OCI-M1 (cell line): ENCODE measurements around the gene CUL4A.
A peak's percentile ranks its signal among the peaks of the same experiment; 100 is the strongest.

Source experiments
- DNase-seq: peaks from one replicate; lab custom pipeline; 2025; lab: John Stamatoyannopoulos, UW

The CUL4A gene

GRCh38 chr13:113208421-113209335 is 735 bp upstream of the CUL4A start, which contains the start of gene PCID2:
PCID2 (minus strand) TSS chr13:113208669; CDS start chr13:113208634, 35 bp downstream.
- DNase-seq = peak; percentile 93

- DNase-seq = peak; percentile 75
Observed at GRCh38 chr13:113209759-113210421, 477 bp downstream of the CUL4A start.

DNA sequence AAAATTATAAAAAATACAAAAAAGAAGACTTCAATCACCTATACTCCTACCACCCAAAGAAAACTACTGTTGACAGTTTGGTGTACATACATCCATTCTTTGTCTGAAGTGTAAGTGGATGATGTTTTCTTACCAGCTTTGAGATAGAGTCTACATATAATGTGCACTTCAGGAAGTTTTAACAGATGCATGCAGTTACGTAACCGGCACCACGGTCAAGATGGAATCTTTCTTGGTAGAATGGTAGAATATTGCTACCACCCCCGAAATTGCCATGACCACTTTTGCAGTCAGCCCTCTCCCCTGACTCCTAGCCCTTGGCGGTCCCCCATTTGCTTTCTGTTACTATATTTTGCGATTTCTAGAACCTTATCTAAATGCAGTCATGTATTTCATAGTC is 1.4 kb downstream of the CUL4A start:
- DNase-seq = peak; percentile 25

DNA sequence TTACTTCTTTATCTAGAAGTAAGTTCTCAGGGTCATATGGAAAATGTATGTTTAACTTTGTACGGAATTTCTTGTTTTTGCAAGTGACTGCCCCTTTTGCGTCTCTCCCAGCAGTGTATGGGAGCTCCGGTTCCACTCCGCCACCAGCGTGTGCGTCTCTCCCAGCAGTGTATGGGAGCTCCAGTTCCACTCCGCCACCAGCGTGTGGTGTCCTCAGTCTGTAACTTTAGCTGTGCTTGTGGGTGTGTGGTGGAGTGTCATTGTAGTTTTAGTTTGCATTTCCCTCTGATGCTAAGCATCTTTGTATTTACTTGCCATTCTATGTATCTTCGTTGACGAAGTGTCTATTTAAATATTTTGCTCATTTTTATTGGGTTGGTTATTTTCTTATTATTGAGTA is 2.4 kb downstream of the CUL4A start:
- DNase-seq = peak; percentile 39

GRCh38 chr13:113216254-113217048 is 7.0 kb downstream of the CUL4A start:
- DNase-seq = peak; percentile 56

GRCh38 chr13:113218586-113218985 is 9.2 kb downstream of the CUL4A start:
- DNase-seq = no peak

DNA sequence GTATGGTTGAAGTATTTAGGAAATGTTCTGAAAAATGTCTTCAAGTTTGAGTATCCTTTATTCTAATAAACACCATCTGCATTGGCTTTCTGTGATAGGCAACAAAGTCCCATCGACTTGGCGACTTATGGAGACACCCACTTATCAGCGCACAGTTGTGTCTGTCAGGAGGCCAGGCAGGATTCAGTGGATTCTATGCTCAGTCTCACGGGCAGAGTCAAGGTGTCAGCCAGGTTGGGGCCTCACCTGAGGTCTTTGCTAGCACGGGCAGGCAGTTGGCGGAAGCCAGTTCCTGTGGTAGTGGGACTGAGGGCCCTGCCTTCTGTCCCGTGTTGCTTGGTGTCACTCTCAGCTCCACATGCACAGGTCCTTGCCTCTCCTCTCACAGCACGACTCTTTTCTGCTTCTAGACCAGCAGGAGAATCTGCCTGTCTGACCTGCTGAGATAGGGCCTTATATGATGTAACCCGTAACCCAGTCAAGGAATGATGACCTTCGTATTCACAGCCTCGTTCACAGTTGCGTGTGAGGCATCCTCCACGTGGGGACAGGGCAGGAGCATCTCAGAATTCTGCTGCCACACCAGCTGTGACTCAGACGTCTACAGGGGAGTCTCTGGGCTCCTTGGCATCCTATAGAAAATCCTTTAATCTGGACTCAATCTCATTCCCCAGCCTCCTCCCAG is 10.0 kb downstream of the CUL4A start:
- no peak for DNase-seq

GRCh38 chr13:113220141-113220598 is 10.8 kb downstream of the CUL4A start:
- DNase-seq = no peak

DNA sequence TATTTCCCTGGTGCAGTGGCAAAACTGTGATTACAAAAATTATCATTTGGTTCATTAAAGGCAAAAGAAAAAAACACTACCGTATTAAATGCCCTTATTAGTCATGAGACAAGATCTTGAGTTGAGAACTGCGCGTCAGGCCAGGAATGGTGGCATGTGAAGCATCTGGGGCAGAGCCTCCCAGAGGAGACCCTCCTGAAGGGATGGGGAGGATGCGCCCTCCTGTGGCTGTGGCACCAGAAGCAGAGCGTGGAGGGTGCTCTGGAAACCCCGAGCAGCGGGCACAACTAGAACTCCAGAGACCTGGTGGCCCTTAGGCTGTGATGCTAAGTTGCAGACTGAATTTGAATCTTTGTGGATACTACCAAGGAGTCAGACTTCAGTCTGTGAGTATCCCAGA is 11.5 kb downstream of the CUL4A start:
- DNase-seq = no peak

DNA sequence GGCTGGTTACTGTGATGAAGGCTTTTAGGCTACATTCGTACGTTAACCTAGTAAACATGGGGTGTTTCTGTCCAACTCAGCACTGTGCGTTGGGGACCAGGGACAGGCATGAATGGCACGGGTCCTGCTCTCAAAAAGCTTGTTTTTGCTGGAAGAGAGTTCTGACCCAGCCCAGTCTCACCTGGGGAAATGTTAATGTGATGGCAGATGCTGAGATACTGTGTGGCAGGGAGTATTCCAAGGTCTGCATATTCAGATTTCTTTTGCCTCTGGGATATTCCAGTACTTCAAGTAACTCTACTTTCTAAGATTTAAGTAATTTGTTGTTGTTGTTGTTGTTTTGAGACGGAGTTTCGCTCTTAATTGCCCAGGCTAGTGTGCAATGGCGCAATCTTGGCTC is 13.7 kb downstream of the CUL4A start:
- no peak for DNase-seq

DNA sequence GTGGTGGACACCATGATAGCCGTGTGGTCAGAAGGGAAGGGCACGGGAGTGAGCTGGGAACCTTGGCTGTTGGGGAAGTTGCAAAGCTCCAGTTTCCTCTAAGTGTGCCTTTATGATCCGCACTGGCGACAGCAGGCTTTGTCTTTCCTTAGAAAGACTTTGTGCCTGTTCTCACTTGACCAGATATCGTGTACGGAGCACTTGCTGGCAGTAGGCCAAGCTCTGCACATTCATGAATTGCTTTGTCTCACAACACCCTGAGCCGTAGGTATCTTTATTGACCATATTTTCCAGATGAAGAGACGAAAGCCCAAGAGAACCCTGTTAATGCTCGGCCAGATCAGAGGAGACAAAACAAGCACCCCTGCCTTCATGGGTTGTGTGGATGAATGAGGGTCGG is 15.1 kb downstream of the CUL4A start:
- no peak for DNase-seq

GRCh38 chr13:113225515-113225914 is 16.1 kb downstream of the CUL4A start:
- no peak for DNase-seq

GRCh38 chr13:113226873-113227450 is 17.5 kb downstream of the CUL4A start:
- DNase-seq = no peak

DNA sequence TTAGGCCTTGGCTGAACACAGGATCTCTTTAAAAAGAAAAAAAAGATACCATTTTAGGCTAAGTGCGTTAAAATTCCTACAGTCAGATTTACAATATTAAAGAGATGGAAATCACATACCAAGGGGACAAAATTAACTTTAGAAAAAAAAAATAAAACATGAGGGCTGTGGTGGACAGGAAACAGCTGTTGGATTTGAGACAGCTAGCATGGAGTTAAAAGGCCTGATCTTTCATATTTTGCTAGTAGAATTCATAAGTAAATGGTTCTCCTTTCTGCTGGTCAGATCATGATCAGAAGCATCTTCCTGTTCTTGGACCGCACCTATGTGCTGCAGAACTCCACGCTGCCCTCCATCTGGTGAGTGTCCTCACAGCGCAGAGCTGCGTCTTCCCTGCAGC is 19.7 kb downstream of the CUL4A start:
- no peak for DNase-seq

DNA sequence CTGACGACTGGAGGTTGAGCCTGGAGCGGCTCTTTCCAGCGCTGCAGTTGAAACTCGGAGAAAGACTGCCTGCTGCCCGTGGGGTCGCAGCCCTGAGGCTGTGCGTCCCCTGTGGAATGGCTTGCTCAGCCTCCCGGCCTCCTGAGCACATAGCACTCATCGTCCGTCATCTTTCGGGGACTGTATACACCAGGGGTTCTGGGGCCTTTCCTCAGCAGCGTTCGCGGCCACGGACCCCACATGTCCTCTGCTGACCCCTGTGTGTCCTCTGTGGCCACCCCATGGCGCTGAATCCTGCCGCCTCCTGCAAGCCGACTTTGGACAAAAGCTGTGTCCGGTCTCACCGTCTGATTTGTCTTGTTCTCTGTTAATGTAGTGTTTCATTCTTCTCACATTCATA is 20.4 kb downstream of the CUL4A start:
- DNase-seq = no peak

- DNase-seq = no peak
Observed at GRCh38 chr13:113231306-113232207, 22.1 kb downstream of the CUL4A start.

DNA sequence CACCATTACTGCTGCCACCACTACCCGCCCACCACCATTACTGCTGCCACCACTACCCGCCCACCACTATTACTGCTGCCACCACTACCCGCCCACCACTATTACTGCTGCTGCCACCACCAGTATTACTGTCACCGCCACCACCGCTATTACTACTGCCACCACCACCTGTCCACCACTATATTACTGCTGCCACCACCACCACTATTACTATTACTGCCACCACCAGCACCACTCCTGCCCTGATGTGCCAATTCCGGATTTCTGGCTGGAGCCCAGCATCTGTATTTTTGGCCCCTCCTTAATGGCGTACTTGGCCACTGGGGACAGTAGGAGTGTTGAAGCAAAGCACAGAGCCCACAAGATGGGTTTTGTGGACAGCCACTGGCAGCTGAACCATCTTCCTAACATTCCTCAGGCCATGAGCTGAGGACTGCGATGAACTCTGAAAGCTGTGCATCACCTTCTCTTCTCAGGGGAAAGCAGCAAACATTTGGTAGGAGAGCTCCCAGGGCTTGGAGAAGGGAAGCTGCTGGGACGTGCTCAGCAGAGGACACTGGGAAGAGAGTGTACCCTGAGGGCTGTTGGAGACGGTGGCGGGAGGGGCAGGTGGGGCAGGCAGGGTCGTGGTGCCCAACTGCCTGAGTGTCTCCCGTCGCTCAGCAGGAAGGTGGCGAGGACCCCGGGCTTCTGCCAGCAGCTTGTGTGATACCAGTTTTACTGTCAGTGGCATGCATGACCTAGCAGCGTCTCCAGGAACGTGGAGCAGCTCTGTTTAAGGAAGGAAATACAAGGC is 23.0 kb downstream of the CUL4A start:
- DNase-seq = no peak

GRCh38 chr13:113233101-113233500 is 23.7 kb downstream of the CUL4A start:
- no peak for DNase-seq

DNA sequence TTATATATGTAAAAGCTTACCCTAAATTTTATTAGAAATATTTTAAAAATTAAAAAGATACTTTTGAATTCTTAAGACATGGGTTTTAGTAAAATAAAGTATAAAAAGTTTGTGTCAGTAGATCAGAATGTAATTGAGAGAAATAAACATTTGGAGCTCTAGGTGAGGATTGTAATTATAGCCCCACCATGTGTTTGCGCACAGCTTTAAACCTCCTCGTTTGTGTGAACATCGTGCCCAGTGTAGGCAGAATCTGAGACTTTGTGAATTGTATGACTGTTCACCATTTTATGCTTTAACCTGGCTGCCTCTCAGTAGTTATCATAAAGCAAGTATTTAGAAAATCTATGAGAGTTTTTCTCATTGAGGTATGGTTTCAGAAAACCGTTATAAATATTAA is 29.1 kb downstream of the CUL4A start:
- DNase-seq = no peak
